Liver (tissue), 9 donors: ENCODE results near the gene ZNF655. TPM values are rescaled to one million over a fixed set of nuclear protein-coding genes. Genes with fewer than 3 reads are reported as not detected.

Experiments used
- DNase-seq: peaks from one replicate; pipeline ENCODE4 v3.0.0-alpha.2; 2017; ENCODE audit warnings: low spot score
- H3K27ac ChIP-seq, 2 donors: one replicate each; pipeline ENCODE4 v1.7.0; 2013; ENCODE audit warnings: inconsistent platforms in 2 of 2, low read length in 2 of 2, control low read depth in 1 of 2, low read depth in 1 of 2, mild to moderate bottlenecking in 1 of 2
- H3K27me3 ChIP-seq, 4 donors: one replicate each; pipeline versions ENCODE4 v1.6.1 to v1.7.0; 2013; ENCODE audit warnings: low read length in 3 of 4, inconsistent platforms in 1 of 4, mild to moderate bottlenecking in 1 of 4, moderate library complexity in 1 of 4; ENCODE audit not compliant: control insufficient read depth in 4 of 4, insufficient read depth in 4 of 4
- H3K36me3 ChIP-seq, 4 donors: one replicate each; pipeline versions ENCODE4 v1.6.1 to v1.7.0; 2013; ENCODE audit warnings: low read length in 3 of 4, mild to moderate bottlenecking in 3 of 4, low read depth in 1 of 4, moderate library complexity in 1 of 4; ENCODE audit not compliant: control insufficient read depth in 4 of 4, insufficient read depth in 3 of 4
- H3K4me1 ChIP-seq, 4 donors: one replicate each; pipeline versions ENCODE4 v1.6.1 to v1.7.0; 2013; ENCODE audit warnings: low read length in 3 of 4, mild to moderate bottlenecking in 3 of 4, moderate library complexity in 1 of 4; ENCODE audit not compliant: control insufficient read depth in 4 of 4, insufficient read depth in 4 of 4
- H3K4me3 ChIP-seq, 3 donors: one replicate each; pipeline versions ENCODE4 v1.6.1 to v1.7.0; 2013; ENCODE audit warnings: low read length in 3 of 3, control low read depth in 1 of 3, low read depth in 1 of 3, mild to moderate bottlenecking in 1 of 3
- H3K9ac ChIP-seq, 2 donors: one replicate each; pipeline ENCODE4 v1.7.0; 2013; ENCODE audit warnings: low read length in 2 of 2, mild to moderate bottlenecking in 2 of 2, moderate library complexity in 2 of 2, control low read depth in 1 of 2, low read depth in 1 of 2
- H3K9me3 ChIP-seq, 4 donors: one replicate each; pipeline versions ENCODE4 v1.6.1 to v1.7.0; 2013; ENCODE audit warnings: low read length in 3 of 4; ENCODE audit not compliant: control insufficient read depth in 4 of 4
- CTCF ChIP-seq: fragments of 150-350 bp; IDR thresholded peaks from 2 replicates; pipeline ENCODE4 v1.5.1; 2017; ENCODE audit warnings: improper control_type of control experiment, low read depth, low read length; ENCODE audit not compliant: missing input control
- EGR1 ChIP-seq, 2 donors: IDR thresholded peaks; 2 replicates each; pipeline ENCODE4 v1.6.1; 2016 to 2018; ENCODE audit warnings: antibody characterized with exemption in 2 of 2, low read depth in 2 of 2
- FOXA1 ChIP-seq: IDR thresholded peaks from 2 replicates; pipeline ENCODE4 v1.6.1; 2016; ENCODE audit warnings: antibody characterized with exemption
- FOXA2 ChIP-seq: IDR thresholded peaks from 2 replicates; pipeline ENCODE4 v1.6.1; 2016; ENCODE audit warnings: antibody characterized with exemption
- GABPA ChIP-seq, 2 donors: IDR thresholded peaks in 1 of 2; conservative IDR thresholded peaks in 1 of 2; 2 replicates each; pipeline ENCODE4 v1.6.1; 2016; ENCODE audit warnings: antibody characterized with exemption in 2 of 2, mild to moderate bottlenecking in 1 of 2, moderate library complexity in 1 of 2
- HNF4A ChIP-seq, 2 donors: conservative IDR thresholded peaks; 2 replicates each; pipeline ENCODE4 v1.6.1; 2016; ENCODE audit warnings: antibody characterized with exemption in 2 of 2, mild to moderate bottlenecking in 2 of 2
- HNF4G ChIP-seq: IDR thresholded peaks from 2 replicates; pipeline ENCODE4 v1.6.1; 2016; ENCODE audit warnings: antibody characterized with exemption
- JUND ChIP-seq, 2 donors: IDR thresholded peaks; 2 replicates each; pipeline ENCODE4 v1.6.1; 2016; ENCODE audit warnings: antibody characterized with exemption in 2 of 2
- MAX ChIP-seq: IDR thresholded peaks from 2 replicates; pipeline ENCODE4 v1.6.1; 2016; ENCODE audit warnings: antibody characterized with exemption
- NR2F2 ChIP-seq: IDR thresholded peaks from 2 replicates; pipeline ENCODE4 v1.6.1; 2016; ENCODE audit warnings: antibody characterized with exemption
- RAD21 ChIP-seq, 2 donors: IDR thresholded peaks; 2 replicates each; pipeline ENCODE4 v1.6.1; 2016; ENCODE audit warnings: antibody characterized with exemption in 2 of 2, mild to moderate bottlenecking in 2 of 2
- RXRA ChIP-seq, 2 donors: IDR thresholded peaks; 2 replicates each; pipeline ENCODE4 v1.6.1; 2017 to 2018; ENCODE audit warnings: antibody characterized with exemption in 2 of 2, mild to moderate bottlenecking in 1 of 2
- SP1 ChIP-seq: IDR thresholded peaks from 2 replicates; pipeline ENCODE4 v1.6.1; 2018; ENCODE audit warnings: antibody characterized with exemption, mild to moderate bottlenecking
- TAF1 ChIP-seq: conservative IDR thresholded peaks from 2 replicates; pipeline ENCODE4 v1.6.1; 2016; ENCODE audit warnings: antibody characterized with exemption, mild to moderate bottlenecking
- YY1 ChIP-seq: IDR thresholded peaks from 2 replicates; pipeline ENCODE4 v1.6.1; 2016; ENCODE audit warnings: antibody characterized with exemption, mild to moderate bottlenecking
- WGBS: extraction: QIAGEN DNeasy Blood & Tissue Kit; methylation state at CpG from one replicate; pipeline ENCODE4 v1.1.7; 2013; 5-methylcytosine and 5-hydroxymethylcytosine counted together
- polyA plus RNA-seq, 2 donors: library from polyadenylated mRNA; stranded (reverse) in 1 of 2; unstranded in 1 of 2; fragments of 200-250 nt in 1 of 2; fragments of >200 nt in 1 of 2; fragmentation: Nextera tagmentation in 1 of 2; extraction: Ambion mirVana in 1 of 2; gene quantifications; one replicate each; pipeline versions ENCODE4 v1.2.1 to v1.2.3, GENCODE V29; 2013 to 2015
- total RNA-seq, 2 donors: library from RNA; depleted of rRNA; stranded (reverse); fragments of >200 nt; gene quantifications; one replicate each; pipeline ENCODE4 v1.2.3, GENCODE V29; 2014
- TF ChIP-seq, protein P1 (sequence below): IDR thresholded peaks from 2 replicates; pipeline ENCODE4 v1.6.1; 2016; ENCODE audit warnings: antibody characterized with exemption, mild to moderate bottlenecking
- TF ChIP-seq, protein P2 (sequence below): IDR thresholded peaks from 2 replicates; pipeline ENCODE4 v1.6.1; 2016; ENCODE audit warnings: antibody characterized with exemption
- TF ChIP-seq, protein P3 (sequence below): IDR thresholded peaks from 2 replicates; pipeline ENCODE4 v1.6.1; 2016; ENCODE audit warnings: antibody characterized with exemption
- donor health status: healthy.
- donor health status: healthy.
- donor health status: healthy.
- donor health status: healthy.
- donor health status: healthy.

The ZNF655 gene
- total and polyA plus RNA-seq, 4 donors, result 15.9 to 59.7 (median 32.4) TPM

DNA sequence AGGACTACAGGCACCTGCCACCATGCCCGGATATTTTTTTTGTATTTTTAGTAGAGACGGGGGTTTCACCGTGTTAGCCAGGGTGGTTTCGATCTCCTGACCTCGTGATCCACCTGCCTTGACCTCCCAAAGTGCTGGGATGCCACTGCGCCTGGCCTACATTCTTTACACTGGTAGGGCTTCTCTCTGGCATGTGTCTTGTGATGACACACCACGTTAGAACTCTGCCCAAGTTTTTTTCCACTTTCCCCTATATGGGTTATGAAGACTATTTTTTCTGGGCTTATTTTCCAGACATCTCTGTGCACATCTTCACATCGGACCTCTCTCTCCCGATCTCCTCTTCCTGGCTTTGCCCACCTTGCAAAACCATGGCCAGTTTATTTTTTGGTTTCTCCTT lies 17.2 kb upstream of the ZNF655 start:
- no peak for DNase-seq
- no peak overlapping the region for H3K27ac ChIP-seq
- no peak for TF ChIP-seq HNF4A (conservative IDR thresholded peaks at IDR 0.05)
- TF ChIP-seq, protein P1, sequence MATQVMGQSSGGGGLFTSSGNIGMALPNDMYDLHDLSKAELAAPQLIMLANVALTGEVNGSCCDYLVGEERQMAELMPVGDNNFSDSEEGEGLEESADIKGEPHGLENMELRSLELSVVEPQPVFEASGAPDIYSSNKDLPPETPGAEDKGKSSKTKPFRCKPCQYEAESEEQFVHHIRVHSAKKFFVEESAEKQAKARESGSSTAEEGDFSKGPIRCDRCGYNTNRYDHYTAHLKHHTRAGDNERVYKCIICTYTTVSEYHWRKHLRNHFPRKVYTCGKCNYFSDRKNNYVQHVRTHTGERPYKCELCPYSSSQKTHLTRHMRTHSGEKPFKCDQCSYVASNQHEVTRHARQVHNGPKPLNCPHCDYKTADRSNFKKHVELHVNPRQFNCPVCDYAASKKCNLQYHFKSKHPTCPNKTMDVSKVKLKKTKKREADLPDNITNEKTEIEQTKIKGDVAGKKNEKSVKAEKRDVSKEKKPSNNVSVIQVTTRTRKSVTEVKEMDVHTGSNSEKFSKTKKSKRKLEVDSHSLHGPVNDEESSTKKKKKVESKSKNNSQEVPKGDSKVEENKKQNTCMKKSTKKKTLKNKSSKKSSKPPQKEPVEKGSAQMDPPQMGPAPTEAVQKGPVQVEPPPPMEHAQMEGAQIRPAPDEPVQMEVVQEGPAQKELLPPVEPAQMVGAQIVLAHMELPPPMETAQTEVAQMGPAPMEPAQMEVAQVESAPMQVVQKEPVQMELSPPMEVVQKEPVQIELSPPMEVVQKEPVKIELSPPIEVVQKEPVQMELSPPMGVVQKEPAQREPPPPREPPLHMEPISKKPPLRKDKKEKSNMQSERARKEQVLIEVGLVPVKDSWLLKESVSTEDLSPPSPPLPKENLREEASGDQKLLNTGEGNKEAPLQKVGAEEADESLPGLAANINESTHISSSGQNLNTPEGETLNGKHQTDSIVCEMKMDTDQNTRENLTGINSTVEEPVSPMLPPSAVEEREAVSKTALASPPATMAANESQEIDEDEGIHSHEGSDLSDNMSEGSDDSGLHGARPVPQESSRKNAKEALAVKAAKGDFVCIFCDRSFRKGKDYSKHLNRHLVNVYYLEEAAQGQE, result no peak
- no peak for TF ChIP-seq RXRA (IDR thresholded peaks at IDR 0.05)
- TF ChIP-seq, protein P2, sequence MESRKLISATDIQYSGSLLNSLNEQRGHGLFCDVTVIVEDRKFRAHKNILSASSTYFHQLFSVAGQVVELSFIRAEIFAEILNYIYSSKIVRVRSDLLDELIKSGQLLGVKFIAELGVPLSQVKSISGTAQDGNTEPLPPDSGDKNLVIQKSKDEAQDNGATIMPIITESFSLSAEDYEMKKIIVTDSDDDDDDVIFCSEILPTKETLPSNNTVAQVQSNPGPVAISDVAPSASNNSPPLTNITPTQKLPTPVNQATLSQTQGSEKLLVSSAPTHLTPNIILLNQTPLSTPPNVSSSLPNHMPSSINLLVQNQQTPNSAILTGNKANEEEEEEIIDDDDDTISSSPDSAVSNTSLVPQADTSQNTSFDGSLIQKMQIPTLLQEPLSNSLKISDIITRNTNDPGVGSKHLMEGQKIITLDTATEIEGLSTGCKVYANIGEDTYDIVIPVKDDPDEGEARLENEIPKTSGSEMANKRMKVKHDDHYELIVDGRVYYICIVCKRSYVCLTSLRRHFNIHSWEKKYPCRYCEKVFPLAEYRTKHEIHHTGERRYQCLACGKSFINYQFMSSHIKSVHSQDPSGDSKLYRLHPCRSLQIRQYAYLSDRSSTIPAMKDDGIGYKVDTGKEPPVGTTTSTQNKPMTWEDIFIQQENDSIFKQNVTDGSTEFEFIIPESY, result no peak
- TF ChIP-seq FOXA1, result no peak
- TF ChIP-seq HNF4G, result no peak
- TF ChIP-seq CTCF, result no peak
- TF ChIP-seq, protein P3, sequence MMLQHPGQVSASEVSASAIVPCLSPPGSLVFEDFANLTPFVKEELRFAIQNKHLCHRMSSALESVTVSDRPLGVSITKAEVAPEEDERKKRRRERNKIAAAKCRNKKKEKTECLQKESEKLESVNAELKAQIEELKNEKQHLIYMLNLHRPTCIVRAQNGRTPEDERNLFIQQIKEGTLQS, result no peak
- no peak for TF ChIP-seq NR2F2
- TF ChIP-seq JUND (IDR thresholded peaks at IDR 0.05), result no peak
- no peak for TF ChIP-seq FOXA2
- TF ChIP-seq YY1, result no peak
- TF ChIP-seq GABPA (IDR thresholded peaks at IDR 0.05 in 1 of 2, conservative IDR thresholded peaks at IDR 0.05 in 1 of 2), result no peak
- no peak for TF ChIP-seq EGR1 (IDR thresholded peaks at IDR 0.05; ENCODE audit: low read depth in 2 of 2)
- no peak for TF ChIP-seq RAD21 (IDR thresholded peaks at IDR 0.05)
- no peak for TF ChIP-seq TAF1
- TF ChIP-seq MAX, result no peak
- no peak for TF ChIP-seq SP1
- H3K9ac ChIP-seq, result no peak overlapping the region
- 91% methylated on average over 9 of the region's 9 CpGs for WGBS
- peaks cover 13 to 24% (median 21%) of the 10 kb centered on the region in 4 donors for H3K9me3 ChIP-seq
- no peaks in the 10 kb centered on the region for H3K27me3 ChIP-seq
- no peaks in the 10 kb centered on the region for H3K4me1 ChIP-seq
- no peak overlapping the region for H3K4me3 ChIP-seq
- H3K36me3 ChIP-seq, result peaks cover 0 to 3% (median 0%) of the 10 kb centered on the region in 4 donors
